WTC11 (cell line): ENCODE data around the gene ZBTB24.
A peak's percentile ranks its signal among the peaks of the same experiment; 100 is the strongest.

ENCODE experiments used
- ATF1 ChIP-seq: sonication (generic); formaldehyde crosslinking; IDR thresholded peaks from 2 replicates; pipeline ENCODE4 v1.8.1; 2023; ENCODE audit warnings: mild to moderate bottlenecking, moderate library complexity, missing genetic modification reagents
- CREB1 ChIP-seq: sonication (generic); formaldehyde crosslinking; IDR thresholded peaks from 2 replicates; pipeline ENCODE4 v1.8.0; 2023; ENCODE audit warnings: mild to moderate bottlenecking, missing genetic modification reagents
- ESRRA ChIP-seq: sonication (generic); formaldehyde crosslinking; IDR thresholded peaks from 2 replicates; pipeline ENCODE4 v1.8.1; 2022; ENCODE audit warnings: mild to moderate bottlenecking, missing genetic modification reagents, borderline replicate concordance
- ETV6 ChIP-seq: sonication (generic); formaldehyde crosslinking; IDR thresholded peaks from 2 replicates; pipeline ENCODE4 v1.8.1; 2022; ENCODE audit warnings: mild to moderate bottlenecking, missing genetic modification reagents
- FOXJ3 ChIP-seq: sonication (generic); formaldehyde crosslinking; IDR thresholded peaks from 2 replicates; pipeline ENCODE4 v1.9.0; 2021; ENCODE audit warnings: missing genetic modification reagents, mild to moderate bottlenecking, borderline replicate concordance
- NFATC4 ChIP-seq: fragments of 250-450 bp; sonication (Bioruptor Pico); IDR thresholded peaks from 2 replicates; pipeline ENCODE4 v1.9.0; 2021; ENCODE audit warnings: mild to moderate bottlenecking
- NFE2L1 ChIP-seq: sonication (generic); formaldehyde crosslinking; IDR thresholded peaks from 2 replicates; pipeline ENCODE4 v1.8.1; 2023; ENCODE audit warnings: missing genetic modification reagents
- NFYB ChIP-seq: sonication (generic); formaldehyde crosslinking; conservative IDR thresholded peaks from 2 replicates; pipeline ENCODE4 v1.8.0; 2022; ENCODE audit warnings: low read depth, missing genetic modification reagents
- SMAD3 ChIP-seq: sonication (generic); formaldehyde crosslinking; IDR thresholded peaks from 2 replicates; pipeline ENCODE4 v1.8.0; 2022; ENCODE audit warnings: missing genetic modification reagents, mild to moderate bottlenecking, borderline replicate concordance
- ZNF263 ChIP-seq: sonication (generic); formaldehyde crosslinking; IDR thresholded peaks from 2 replicates; pipeline ENCODE4 v1.8.1; 2022; ENCODE audit warnings: low read depth, mild to moderate bottlenecking, moderate library complexity, missing genetic modification reagents
- TF ChIP-seq, protein P1 (sequence below): fragments of 200-600 bp; IDR thresholded peaks from 2 replicates; pipeline ENCODE4 v1.8.0; 2022; ENCODE audit warnings: antibody characterized with exemption
- TF ChIP-seq, protein P2 (sequence below): fragments of 250-450 bp; sonication (Bioruptor Pico); IDR thresholded peaks from 2 replicates; pipeline ENCODE4 v1.9.0; 2021; ENCODE audit warnings: mild to moderate bottlenecking
- TF ChIP-seq, protein P3 (sequence below): sonication (generic); formaldehyde crosslinking; IDR thresholded peaks from 2 replicates; pipeline ENCODE4 v1.8.1; 2023; ENCODE audit warnings: mild to moderate bottlenecking, missing genetic modification reagents, borderline replicate concordance

DNA sequence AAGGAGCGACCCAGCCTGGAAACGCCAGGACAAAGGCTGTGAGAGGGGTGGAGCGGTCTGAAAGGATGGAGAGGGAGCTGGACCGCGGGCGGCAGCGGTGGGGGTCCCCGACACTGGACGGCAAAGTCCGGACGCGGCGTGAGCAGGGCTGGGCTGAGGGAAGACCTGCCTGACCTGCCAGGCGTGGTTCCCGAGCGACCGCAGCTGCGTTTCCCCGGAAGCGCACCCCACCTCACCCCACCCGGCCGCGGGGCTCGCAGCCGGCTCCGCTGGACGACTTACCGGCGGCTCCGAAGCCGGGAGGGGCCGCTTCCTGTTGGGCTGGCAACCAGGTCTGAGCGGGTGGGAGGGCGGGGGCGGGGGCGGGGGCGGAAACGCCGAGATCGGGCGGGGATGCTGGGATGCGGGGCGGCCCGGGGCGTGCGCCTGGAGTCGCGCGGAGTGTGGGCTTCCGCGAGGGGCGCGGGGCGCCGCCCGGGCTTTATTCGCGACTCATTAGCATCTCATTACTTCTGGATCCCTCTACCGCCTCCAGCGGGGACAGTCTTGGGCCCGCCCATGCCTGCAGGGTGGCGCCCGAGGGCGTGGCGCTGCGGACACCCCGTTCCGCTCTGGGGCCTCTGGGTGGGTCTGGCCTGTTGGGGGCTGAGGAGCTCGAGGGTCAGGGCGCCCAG, 27.4 kb downstream of the ZBTB24 start, which contains the start of gene MICAL1:
- TF ChIP-seq, protein P1, sequence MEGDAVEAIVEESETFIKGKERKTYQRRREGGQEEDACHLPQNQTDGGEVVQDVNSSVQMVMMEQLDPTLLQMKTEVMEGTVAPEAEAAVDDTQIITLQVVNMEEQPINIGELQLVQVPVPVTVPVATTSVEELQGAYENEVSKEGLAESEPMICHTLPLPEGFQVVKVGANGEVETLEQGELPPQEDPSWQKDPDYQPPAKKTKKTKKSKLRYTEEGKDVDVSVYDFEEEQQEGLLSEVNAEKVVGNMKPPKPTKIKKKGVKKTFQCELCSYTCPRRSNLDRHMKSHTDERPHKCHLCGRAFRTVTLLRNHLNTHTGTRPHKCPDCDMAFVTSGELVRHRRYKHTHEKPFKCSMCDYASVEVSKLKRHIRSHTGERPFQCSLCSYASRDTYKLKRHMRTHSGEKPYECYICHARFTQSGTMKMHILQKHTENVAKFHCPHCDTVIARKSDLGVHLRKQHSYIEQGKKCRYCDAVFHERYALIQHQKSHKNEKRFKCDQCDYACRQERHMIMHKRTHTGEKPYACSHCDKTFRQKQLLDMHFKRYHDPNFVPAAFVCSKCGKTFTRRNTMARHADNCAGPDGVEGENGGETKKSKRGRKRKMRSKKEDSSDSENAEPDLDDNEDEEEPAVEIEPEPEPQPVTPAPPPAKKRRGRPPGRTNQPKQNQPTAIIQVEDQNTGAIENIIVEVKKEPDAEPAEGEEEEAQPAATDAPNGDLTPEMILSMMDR, result no peak
- TF ChIP-seq, protein P2, sequence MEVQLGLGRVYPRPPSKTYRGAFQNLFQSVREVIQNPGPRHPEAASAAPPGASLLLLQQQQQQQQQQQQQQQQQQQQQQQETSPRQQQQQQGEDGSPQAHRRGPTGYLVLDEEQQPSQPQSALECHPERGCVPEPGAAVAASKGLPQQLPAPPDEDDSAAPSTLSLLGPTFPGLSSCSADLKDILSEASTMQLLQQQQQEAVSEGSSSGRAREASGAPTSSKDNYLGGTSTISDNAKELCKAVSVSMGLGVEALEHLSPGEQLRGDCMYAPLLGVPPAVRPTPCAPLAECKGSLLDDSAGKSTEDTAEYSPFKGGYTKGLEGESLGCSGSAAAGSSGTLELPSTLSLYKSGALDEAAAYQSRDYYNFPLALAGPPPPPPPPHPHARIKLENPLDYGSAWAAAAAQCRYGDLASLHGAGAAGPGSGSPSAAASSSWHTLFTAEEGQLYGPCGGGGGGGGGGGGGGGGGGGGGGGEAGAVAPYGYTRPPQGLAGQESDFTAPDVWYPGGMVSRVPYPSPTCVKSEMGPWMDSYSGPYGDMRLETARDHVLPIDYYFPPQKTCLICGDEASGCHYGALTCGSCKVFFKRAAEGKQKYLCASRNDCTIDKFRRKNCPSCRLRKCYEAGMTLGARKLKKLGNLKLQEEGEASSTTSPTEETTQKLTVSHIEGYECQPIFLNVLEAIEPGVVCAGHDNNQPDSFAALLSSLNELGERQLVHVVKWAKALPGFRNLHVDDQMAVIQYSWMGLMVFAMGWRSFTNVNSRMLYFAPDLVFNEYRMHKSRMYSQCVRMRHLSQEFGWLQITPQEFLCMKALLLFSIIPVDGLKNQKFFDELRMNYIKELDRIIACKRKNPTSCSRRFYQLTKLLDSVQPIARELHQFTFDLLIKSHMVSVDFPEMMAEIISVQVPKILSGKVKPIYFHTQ (CRISPR knock-in tag), result no peak
- TF ChIP-seq, protein P3, sequence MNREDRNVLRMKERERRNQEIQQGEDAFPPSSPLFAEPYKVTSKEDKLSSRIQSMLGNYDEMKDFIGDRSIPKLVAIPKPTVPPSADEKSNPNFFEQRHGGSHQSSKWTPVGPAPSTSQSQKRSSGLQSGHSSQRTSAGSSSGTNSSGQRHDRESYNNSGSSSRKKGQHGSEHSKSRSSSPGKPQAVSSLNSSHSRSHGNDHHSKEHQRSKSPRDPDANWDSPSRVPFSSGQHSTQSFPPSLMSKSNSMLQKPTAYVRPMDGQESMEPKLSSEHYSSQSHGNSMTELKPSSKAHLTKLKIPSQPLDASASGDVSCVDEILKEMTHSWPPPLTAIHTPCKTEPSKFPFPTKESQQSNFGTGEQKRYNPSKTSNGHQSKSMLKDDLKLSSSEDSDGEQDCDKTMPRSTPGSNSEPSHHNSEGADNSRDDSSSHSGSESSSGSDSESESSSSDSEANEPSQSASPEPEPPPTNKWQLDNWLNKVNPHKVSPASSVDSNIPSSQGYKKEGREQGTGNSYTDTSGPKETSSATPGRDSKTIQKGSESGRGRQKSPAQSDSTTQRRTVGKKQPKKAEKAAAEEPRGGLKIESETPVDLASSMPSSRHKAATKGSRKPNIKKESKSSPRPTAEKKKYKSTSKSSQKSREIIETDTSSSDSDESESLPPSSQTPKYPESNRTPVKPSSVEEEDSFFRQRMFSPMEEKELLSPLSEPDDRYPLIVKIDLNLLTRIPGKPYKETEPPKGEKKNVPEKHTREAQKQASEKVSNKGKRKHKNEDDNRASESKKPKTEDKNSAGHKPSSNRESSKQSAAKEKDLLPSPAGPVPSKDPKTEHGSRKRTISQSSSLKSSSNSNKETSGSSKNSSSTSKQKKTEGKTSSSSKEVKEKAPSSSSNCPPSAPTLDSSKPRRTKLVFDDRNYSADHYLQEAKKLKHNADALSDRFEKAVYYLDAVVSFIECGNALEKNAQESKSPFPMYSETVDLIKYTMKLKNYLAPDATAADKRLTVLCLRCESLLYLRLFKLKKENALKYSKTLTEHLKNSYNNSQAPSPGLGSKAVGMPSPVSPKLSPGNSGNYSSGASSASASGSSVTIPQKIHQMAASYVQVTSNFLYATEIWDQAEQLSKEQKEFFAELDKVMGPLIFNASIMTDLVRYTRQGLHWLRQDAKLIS, result no peak
- peak; percentile 57; the same call in 1 of the 2 replicates for TF ChIP-seq ESRRA
- TF ChIP-seq ZNF263, result no peak
- no peak for TF ChIP-seq SMAD3 (CRISPR knock-in tag)
- TF ChIP-seq CREB1 (CRISPR knock-in tag), result no peak
- TF ChIP-seq ETV6, result no peak
- TF ChIP-seq FOXJ3, result no peak
- no peak for TF ChIP-seq NFATC4 (CRISPR knock-in tag)
- no peak for TF ChIP-seq NFE2L1
- no peak for TF ChIP-seq NFYB (CRISPR knock-in tag)
- no peak for TF ChIP-seq ATF1 (CRISPR knock-in tag)
